Measurements from ENCODE around the gene ZNF800.
A peak's percentile ranks its signal among the peaks of the same experiment; 100 is the strongest.
"Not testable (repeated sequence)": the region's sequence is repeated elsewhere in the genome, so short reads cannot be mapped to it uniquely, and the experiment has no call there.

ZNF800 gene

GRCh38 chr7:127413326-127413725 lies 20.8 kb upstream of the ZNF800 start:
- FAIRE-seq (no peak), DNase-seq (ENCODE audit: insufficient read length) (no peak)

GRCh38 chr7:127411176-127411575 lies 18.7 kb upstream of the ZNF800 start:
- DNase-seq (ENCODE audit: insufficient read length): no peak
- no peak for FAIRE-seq
- TF ChIP-seq POLR2AphosphoS5 (IDR thresholded peaks at IDR 0.05; ENCODE audit: low read depth, low read length): no peak

More at GRCh38 chr7:127413326-127413725, 20.8 kb upstream of the ZNF800 start:
- no peak for TF ChIP-seq POLR2A (IDR thresholded peaks at IDR 0.05; ENCODE audit: low read depth, low read length)
- no peak for TF ChIP-seq POLR2AphosphoS5 (IDR thresholded peaks at IDR 0.05; ENCODE audit: low read depth, low read length)
- no peak for TF ChIP-seq TAF1 (IDR thresholded peaks at IDR 0.05; ENCODE audit: borderline replicate concordance, low read depth, low read length)

GRCh38 chr7:127409629-127410028 lies 17.1 kb upstream of the ZNF800 start:
- no peak for DNase-seq (ENCODE audit: insufficient read length)
- TF ChIP-seq POLR2A (IDR thresholded peaks at IDR 0.05; ENCODE audit: low read depth, low read length) (no peak), TAF1 (IDR thresholded peaks at IDR 0.05; ENCODE audit: borderline replicate concordance, low read depth, low read length) (no peak), POLR2AphosphoS5 (IDR thresholded peaks at IDR 0.05; ENCODE audit: low read depth, low read length) (no peak)
- no peak for FAIRE-seq

- no peak for TF ChIP-seq POLR2AphosphoS5 (IDR thresholded peaks at IDR 0.05; ENCODE audit: low read depth, low read length)
- TF ChIP-seq TAF1 (IDR thresholded peaks at IDR 0.05; ENCODE audit: borderline replicate concordance, low read depth, low read length): no peak
- no peak for TF ChIP-seq POLR2A (IDR thresholded peaks at IDR 0.05; ENCODE audit: low read depth, low read length)
- DNase-seq (ENCODE audit: insufficient read length): no peak
- FAIRE-seq: no peak
Measured at GRCh38 chr7:127404286-127405072, 12.0 kb upstream of the ZNF800 start.

GRCh38 chr7:127396184-127396583 lies 3.7 kb upstream of the ZNF800 start:
- no peak for DNase-seq (ENCODE audit: insufficient read length)

GRCh38 chr7:127395104-127395503 lies 2.6 kb upstream of the ZNF800 start:
- FAIRE-seq; DNase-seq (ENCODE audit: insufficient read length): not testable (repeated sequence)

More at GRCh38 chr7:127396184-127396583, 3.7 kb upstream of the ZNF800 start:
- TF ChIP-seq TAF1 (IDR thresholded peaks at IDR 0.05; ENCODE audit: borderline replicate concordance, low read depth, low read length): no peak
- TF ChIP-seq POLR2AphosphoS5 (IDR thresholded peaks at IDR 0.05; ENCODE audit: low read depth, low read length): no peak
- TF ChIP-seq POLR2A (IDR thresholded peaks at IDR 0.05; ENCODE audit: low read depth, low read length): no peak
- no peak for FAIRE-seq

GRCh38 chr7:127393368-127394058 lies 1.0 kb upstream of the ZNF800 start:
- TF ChIP-seq TAF1 (IDR thresholded peaks at IDR 0.05; ENCODE audit: borderline replicate concordance, low read depth, low read length) (no peak), POLR2A (IDR thresholded peaks at IDR 0.05; ENCODE audit: low read depth, low read length) (no peak), POLR2AphosphoS5 (IDR thresholded peaks at IDR 0.05; ENCODE audit: low read depth, low read length) (no peak)
- FAIRE-seq: no peak
- DNase-seq (ENCODE audit: insufficient read length): no peak

- TF ChIP-seq POLR2A (IDR thresholded peaks at IDR 0.05; ENCODE audit: low read depth, low read length): peak; percentile 23; the same call in 1 of the 2 replicates
- no peak; the same call in 1 of the 2 replicates for TF ChIP-seq POLR2AphosphoS5 (IDR thresholded peaks at IDR 0.05; ENCODE audit: low read depth, low read length)
- FAIRE-seq (no peak), DNase-seq (ENCODE audit: insufficient read length) (peak; percentile 39)
Measured at GRCh38 chr7:127392182-127392565, 334 bp downstream of the ZNF800 start.

- FAIRE-seq: peak; percentile 86
Measured at GRCh38 chr7:127391591-127392181, 822 bp downstream of the ZNF800 start.

GRCh38 chr7:127390817-127391590 lies 1.5 kb downstream of the ZNF800 start:
- no peak for FAIRE-seq
- no peak for TF ChIP-seq TAF1 (IDR thresholded peaks at IDR 0.05; ENCODE audit: borderline replicate concordance, low read depth, low read length)
- no peak for TF ChIP-seq POLR2A (IDR thresholded peaks at IDR 0.05; ENCODE audit: low read depth, low read length)
- TF ChIP-seq POLR2AphosphoS5 (IDR thresholded peaks at IDR 0.05; ENCODE audit: low read depth, low read length): no peak
- no peak for DNase-seq (ENCODE audit: insufficient read length)

More at GRCh38 chr7:127391591-127392181, 822 bp downstream of the ZNF800 start:
- no peak for TF ChIP-seq TAF1 (IDR thresholded peaks at IDR 0.05; ENCODE audit: borderline replicate concordance, low read depth, low read length)
- TF ChIP-seq POLR2A (IDR thresholded peaks at IDR 0.05; ENCODE audit: low read depth, low read length): peak; percentile 37; the same call in 1 of the 2 replicates
- peak; percentile 26 for DNase-seq (ENCODE audit: insufficient read length)

- DNase-seq (ENCODE audit: insufficient read length): no peak
- no peak for TF ChIP-seq POLR2A (IDR thresholded peaks at IDR 0.05; ENCODE audit: low read depth, low read length)
- no peak for TF ChIP-seq TAF1 (IDR thresholded peaks at IDR 0.05; ENCODE audit: borderline replicate concordance, low read depth, low read length)
- no peak for TF ChIP-seq POLR2AphosphoS5 (IDR thresholded peaks at IDR 0.05; ENCODE audit: low read depth, low read length)
- no peak for FAIRE-seq
Measured at GRCh38 chr7:127390186-127390816, 2.2 kb downstream of the ZNF800 start.
